GM21576 (cell line): Measurements from ENCODE around the gene EPHA6.

Source experiments
- ATAC-seq: cut with Tn5 transposase; IDR thresholded peaks from one replicate; pipeline ENCODE4 v1.9.1; 2021; ENCODE audit warnings: mild to moderate bottlenecking, moderate library complexity; ENCODE audit not compliant: unreplicated experiment

The EPHA6 gene

DNA sequence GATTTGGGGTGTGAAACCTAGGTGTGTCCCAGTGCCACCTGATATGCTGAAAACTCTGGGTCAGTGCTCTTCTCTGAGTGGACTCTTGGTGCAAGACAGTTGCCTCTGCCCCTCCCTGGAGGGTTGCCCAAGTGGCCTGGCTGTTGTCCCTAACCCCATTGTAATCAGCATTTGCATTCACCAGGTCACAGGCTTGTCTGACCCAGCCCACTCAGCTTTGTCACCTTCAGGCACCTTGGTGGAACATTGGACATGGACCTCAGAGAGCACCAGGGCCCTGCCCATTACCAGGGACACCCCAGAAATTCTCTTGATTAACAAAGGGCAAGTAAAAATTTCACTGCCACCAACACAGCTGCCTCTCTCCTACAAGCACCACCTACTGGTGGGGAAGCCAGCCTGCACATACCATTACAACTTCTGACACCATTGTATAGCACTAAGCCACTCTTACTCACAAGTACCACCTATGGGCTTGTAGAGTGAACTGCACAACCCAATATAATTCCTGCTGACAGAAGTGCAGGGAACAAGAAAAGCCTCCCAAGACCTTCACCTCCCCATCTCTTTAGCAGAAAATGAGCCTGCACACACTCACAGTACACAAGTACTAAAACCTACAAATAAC, 324.6 kb downstream of the EPHA6 start:
- ATAC-seq: no peak

DNA sequence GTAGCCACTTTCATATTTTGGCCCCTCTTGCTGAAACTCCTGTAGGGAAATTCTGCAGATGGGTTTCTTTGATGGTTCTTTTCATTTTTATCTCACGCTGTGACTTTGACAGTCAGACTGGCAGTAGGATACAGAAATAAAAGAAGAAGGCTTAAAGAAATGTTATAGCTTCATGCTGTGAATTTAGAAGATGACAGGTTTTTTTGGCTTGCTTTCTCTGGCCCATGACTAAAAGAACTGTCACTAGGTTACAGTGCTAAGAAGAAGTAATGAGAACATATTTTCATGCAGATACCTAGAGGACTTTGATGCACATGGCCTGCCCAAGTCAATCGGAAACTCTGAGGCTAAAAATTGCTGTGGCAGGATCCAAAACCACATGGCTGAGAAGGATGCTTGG, 334.5 kb downstream of the EPHA6 start:
- ATAC-seq: no peak

DNA sequence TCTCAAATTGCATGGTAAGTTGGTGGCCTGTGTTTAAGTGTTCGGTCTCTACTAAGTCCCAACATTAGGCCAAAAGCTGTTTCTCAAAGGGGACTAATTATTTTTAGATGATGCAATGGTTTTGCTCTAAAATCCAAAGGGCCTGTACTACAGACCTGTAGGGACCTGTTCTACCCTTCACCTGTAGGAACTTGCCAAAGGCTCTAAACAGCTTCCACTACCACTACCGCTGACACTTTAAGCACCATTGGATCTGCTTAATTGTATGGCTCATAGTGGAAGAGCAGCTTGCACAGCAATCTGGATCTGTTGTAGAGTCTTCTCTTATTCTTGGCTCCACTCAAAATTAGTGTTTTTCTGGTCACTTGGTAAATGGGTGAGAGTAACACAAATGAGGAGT, 346.8 kb downstream of the EPHA6 start:
- ATAC-seq: no peak

DNA sequence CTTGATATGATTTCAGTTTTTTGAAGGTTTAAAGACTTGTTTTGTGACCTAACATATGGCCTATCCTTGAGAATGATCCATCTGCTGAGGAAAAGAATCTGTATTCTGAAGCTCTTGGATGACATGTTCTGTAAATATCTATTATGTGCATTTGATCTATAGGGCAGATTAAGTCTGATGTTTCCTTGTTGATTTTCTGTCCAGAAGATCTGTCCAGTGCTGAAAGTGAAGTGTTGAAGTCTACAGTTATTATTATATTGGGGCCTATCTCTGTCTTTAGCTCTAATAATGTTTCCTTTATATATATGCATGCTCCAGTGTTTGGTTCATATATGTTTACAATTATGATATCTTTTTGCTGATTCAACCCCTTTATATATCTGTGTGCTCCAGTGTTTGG, 362.8 kb downstream of the EPHA6 start:
- no peak for ATAC-seq

DNA sequence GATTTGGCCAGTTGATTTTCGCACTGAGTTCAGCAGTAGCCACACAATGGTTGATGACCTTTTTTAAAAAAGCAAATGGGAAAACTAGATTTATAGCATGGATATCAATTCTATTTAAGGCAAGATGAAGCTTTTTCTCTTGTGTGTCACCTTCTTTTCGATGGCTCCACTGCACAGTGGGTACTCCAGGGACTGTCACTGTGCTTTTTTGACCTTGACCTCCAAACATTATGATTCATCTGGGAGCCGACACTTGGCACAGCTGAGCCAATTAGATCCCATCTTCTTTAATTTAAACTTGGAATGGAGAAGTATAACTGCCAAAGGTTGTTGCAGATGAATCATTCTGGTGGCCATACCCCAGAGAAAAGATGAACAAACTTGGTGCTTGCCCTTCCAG, 367.3 kb downstream of the EPHA6 start:
- no peak for ATAC-seq

DNA sequence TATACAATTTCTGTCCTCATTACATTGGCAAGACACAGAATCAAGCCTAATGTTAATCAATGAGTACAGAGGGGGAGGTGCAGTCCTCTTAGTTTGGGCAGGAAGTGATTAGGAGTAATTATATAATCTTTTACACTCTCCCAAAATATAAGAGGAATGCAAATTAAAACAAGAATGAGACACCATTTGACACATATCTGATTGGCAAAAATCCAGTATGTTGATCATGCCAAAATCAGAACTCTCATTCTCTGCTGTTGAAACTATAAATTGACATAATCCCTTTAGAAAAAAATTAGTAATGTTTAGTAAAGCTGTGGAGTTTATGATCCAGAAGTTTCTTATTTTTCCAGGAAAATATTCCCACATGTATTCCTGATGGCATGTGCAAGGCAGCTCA, 373.4 kb downstream of the EPHA6 start:
- ATAC-seq: no peak

DNA sequence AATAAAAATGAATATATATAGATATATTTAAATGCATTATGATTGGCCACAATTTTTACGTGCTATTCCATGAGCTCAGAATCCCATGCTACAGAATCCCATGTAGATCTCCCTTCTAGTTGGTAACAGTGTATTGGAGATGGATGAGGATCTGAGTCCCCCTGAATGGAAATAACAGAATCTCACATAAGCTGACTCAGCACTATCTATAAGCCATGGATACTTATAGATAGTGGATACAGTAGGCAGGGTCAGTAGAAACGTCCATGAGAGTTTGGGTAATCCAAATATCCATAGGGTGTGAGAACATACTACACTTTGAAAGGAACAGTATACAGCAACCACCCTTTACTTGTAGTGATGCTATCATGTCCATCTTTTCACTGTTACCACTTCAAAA, 375.4 kb downstream of the EPHA6 start:
- no peak for ATAC-seq

DNA sequence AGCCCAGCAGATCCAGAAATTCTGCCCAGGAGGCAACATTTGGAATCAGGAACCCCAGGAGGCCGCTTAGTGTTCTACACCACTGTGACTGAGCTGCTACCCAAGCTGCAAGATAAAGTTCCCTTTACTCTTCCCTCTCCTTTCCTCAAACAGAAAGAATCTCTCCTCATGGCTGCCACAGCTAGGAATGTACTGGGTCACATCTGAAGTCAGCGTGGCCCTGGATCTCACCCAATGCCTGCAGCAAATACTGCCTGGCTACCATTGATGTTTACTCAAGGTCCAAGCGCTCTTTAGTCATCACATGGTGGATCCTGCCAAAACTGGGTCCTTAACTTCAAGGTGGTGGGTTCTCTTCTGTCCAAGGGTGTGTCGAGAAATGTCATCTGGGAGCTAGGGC, 382.7 kb downstream of the EPHA6 start:
- ATAC-seq: no peak

DNA sequence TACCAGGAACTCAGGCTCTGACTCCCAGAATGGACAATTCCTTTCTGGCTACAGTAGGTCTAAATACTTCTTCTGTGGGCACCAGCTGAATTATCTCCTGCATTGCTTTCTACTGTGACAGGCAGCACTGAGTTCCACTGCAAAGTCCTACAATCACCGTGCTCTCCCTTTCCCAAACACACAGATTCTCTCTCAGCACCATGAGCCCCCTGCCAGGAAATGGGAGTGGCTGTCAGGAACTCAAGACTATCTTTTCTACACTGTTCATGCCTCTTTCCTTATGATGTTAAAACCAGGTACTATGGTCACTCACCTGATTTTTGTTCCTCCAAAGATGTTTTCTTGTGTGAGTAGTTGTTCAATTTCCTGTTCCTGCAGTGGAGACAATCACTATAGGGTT, 383.4 kb downstream of the EPHA6 start:
- no peak for ATAC-seq

DNA sequence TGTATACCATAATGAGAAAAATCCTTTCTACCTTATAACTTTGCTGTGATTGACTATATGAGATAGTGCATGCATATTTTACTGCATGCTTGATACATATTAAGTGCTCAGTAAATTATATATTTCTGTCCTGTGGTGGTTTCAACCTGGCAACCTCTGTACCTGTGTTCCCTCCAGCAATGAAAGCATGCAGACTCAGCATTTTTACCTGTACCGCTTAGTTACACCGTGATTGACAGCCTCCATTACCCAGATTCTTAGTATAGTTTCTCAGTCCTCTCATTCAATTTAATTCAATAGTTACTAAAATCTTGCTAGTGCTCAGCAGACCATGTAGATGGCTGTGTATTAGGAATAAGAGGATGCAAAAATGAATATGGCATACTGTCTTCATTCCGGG, 386.0 kb downstream of the EPHA6 start:
- no peak for ATAC-seq

DNA sequence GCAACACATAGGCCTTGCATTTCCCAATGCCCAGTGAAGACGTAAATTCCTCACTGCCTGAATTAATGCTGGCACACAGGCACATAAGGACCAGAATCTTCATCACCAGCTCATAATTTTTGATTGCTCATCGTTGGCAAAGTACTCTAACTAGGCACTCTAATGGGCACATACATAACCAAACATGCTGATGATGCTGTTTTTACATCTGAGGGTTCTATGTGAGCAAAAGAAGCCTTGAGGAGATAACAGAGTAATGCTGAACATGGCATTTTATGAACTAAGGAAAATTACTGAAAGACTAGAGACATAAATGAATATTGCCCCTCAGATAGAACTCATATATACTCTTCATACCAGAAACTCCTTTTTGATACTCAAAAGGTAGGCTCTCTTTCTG, 387.4 kb downstream of the EPHA6 start:
- ATAC-seq: no peak

DNA sequence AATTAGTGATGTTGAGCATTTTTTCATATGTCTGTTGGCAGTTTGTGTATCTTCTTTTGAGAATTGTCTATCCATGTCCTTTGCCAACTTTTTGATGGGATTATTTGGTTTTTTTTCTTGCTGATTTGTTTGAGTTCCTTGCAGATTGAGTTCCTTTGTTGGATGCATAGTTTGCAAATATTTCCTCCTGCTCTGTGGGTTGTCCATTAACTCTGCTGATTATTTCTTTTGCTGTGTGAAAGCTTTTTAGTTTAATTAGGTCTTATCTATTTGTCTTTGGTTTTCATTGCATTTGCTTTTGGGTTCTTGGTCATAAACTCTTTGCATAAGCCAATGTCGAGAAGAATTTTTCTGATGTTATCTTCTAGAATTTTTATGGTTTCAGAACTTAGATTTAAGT, 414.6 kb downstream of the EPHA6 start:
- no peak for ATAC-seq

DNA sequence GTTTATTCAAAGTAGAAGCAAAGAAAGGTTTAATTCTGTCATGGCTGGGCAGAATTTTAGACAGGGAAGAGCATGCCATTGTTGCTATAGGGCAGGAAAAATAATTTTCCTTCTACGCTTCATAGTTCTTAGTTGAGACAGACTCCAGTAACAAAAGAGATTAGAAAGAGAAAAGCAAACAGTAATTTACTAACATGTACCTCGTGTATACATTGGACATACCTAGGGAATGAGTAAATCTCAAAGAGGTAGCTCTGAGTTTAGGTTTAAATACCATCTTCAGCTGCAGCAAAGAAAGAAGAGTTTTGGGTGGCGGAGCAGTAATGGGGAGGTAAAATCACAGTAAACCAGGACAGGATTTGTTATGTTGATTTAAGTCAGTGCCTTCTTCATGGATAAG, 416.1 kb downstream of the EPHA6 start:
- ATAC-seq: no peak

DNA sequence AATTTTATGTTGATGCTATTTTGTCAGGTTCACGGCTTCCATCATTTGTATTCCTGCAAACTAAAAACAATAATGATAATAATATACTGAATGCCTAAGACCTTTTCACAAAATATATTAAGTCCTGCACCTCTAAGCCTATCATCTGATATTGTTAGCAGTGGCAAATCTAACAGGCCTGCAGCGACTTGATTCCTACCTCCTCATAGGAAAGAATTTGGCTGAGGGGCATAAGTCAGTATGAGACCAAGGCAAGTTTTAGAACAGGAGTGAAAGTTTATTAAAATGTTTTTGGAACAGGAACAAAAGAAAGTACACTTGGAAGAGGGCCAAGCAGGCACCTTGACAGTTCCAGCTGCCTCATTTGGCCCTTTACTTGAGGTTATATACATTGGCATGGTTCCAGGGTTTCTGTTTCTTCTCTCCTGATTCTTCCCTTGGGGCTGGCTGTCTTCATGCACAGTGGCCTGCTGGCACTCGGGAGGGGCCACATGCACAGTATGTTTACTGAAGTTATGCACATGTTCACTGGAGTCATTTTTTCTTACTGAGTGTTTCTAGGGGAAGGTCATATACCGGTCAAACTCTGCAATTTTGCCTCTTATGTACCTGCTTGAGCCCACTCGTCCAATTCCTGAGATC, 418.1 kb downstream of the EPHA6 start:
- ATAC-seq: no peak

DNA sequence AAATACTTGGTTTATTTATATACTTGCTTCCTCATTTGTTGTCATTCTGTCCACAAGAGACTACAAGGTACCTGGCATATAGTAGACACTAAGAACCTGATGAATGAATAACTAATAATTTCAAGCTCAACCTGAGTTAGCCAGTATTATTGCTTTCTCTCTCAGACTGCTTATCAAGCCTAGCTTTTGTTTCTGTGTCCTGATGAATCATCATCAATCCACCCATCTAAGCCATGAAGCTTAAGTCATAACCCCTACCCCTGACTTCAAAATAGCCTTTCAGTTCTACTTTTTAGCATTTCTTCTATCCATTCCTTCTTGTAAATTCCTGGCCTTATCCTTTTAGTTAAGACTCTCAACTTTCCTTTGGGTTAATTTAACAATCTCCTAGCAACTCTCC, 420.8 kb downstream of the EPHA6 start:
- no peak for ATAC-seq

DNA sequence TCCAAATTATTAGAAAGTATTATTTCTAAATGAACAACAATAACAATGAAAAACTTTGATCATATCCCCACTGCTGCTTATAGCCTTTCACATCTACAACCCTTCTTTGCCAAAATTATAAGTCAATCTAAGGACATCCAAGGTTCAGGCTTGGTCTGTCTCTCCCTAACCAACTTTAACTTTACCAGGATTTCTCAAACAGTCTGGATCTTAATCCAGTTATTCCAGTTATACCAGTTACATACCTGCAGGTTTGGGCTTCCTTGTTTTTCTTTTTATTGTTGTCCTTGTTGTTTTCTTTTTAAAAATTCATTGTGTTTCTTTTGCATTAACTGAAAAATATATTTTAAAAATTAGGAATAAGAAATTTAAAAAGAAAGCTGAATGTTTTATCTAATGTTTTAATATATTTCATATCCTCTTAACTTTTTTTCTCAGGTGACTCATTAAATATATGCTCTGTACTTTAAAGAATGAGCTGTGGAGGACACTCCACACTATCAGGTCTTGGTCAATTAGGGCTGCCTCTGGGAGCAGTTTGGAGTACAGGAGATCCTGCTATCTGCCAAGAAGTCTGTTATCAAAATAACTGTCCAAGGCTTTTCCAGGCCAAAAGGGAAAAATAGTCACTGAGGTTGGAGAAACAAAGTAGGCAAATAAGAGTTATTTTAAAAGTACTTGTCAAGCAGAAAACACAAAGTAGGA, 421.4 kb downstream of the EPHA6 start:
- ATAC-seq: no peak

DNA sequence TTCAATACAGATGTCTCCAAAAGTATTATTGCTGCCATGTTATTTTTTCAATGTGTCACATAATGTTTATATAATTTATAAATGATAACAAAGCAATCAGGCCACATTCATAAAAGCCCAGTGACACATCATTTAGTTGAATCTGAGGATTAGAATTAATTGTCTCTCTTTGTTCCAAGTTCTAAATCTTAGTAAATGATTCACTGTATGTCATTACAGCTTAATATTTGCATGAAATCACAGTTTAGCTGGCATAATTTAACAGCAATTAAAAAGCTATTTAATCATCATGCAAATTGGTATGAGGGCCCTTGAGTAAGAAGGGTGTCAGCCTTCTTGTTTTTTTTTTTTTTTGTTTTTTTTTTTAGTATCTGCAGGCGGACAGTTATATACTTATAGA, 427.0 kb downstream of the EPHA6 start:
- no peak for ATAC-seq

DNA sequence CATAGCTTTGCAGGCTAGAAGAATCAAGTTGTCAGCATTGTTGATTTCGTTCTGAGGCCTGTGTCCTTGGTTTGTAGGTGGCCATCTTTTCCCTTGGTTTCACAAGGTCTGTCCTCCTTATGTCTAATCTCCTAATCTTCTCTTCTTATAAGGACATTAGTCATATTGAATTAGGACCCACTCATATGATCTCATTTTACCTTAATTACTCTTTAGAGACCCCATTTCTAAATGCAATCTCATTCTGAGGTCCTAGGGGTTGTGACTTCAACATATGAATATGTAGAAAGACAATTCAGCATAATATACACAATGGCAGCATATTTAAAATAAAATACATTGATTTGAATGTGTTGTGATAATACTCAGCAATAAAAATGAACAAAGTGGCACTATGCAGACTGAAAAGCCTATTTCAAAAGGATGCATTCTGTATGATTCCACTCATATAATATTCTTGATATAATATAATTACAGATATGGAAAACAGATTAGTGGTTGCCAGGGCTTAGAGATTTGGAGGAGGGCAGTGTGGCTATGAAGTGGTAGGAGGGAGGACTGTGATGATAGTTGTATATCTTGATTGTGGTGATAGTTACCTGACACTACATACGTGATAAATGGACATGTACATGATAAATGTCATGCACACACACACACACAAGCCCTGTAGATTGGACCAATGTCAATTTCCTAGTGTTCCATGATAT, 431.0 kb downstream of the EPHA6 start:
- no peak for ATAC-seq

DNA sequence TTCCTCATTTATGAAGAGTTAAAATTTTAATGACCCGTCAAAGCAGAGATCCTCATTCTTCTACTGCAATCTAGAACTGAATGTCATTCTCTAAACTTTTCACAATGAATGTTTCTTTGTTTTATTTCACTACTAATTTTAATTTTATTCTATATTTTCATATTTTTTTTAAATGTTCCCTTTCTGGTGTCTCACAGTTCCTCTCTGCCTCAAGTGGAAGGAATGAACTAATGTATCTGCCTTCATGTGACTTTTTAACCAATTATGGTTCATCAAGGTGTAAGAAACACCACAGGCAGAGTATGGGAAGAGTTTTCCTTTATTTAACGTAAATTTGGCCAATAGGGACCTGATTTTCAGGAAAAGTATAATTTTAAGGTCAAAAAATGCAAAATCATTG, 441.7 kb downstream of the EPHA6 start:
- no peak for ATAC-seq

DNA sequence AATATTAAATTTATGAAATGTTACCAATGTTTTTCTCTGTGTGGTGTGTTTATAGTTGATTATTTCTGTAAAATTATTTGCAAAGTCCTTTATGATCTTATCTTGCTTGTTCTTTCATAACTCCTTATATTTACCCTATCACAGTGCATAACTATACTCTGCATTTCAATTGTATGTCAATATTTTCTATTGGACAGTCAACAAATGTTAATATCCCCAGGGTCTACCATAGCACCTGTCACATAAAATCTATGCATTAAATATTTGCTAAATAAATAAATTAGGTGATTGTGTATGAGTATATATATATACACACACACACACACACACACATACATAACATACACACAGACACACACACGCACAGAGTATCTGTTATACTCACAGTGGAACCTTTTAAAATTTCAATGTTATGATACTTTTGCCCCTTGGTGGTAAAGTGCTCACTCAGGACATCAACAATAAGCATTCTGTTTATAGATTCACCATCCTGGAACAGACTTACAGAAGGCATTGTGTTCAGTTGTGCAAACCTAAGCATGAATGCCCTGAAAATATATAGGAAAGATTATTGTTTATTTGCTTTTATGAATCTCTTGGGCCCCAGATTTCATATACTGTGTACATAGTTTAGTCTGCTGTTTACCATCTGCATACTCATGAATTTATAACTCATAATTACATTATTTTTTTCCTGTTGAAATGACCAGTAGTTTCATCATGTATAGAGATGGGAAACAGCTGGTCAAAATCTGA, 443.7 kb downstream of the EPHA6 start:
- ATAC-seq: no peak

DNA sequence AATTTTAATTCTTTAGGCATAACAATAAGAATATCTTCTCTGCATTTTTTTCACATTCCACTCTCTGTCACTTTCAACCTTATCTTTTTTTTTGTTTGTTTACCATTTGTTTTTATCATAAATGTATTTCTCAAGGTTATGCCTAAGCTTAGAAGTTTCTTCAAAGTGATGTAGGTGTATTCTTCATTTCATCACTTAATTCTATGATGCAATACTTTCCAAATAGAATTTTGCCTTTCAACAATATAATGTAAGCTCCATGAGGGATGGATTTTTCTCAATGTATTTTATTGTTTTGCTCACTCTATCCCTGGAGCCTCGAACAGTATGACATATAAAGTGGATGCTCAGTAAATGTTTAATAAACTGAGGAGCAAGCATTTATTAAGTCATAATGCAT, 444.9 kb downstream of the EPHA6 start:
- ATAC-seq: no peak
